ENCODE results near the gene TMEM151A. TPM values are rescaled to one million over a fixed set of nuclear protein-coding genes. Genes with fewer than 3 reads are reported as not detected.

The TMEM151A gene
- total and polyA plus RNA-seq, 2 experiments from 2014 or later: 1.0 to 4.4 TPM

DNA sequence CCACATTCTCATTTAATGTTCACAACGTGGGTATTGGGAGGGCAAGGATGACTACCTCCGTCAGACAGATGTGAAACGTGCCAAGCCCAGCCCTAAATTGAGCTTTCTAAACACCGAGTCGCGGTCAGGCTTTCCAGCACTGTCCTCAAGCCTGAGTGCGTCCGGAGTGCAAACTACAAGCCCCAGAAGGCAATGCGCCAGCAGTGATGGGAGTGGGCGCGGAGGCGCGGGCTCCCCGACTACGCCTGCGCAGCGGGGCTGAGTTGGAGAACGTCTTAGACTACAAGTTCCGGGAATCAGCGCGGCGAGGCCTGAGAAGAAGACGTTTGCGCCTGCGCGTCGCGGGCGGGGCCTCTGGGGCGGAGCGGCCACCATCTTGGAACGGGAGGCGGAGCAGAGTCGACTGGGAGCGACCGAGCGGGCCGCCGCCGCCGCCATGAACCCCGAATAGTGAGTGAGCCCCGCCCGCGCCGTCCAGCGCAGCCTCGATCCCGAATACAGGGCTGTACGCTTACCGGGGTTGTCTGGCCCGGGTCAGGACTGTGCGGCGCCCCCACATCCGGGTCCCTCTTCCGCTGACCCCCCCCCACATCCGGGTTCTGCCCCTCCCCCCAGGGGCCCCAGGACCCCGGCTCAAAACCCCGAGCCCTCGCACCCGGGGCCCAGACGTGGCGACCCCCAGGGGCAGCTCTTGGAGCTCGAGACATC lies 23.3 kb upstream of the TMEM151A start, which contains the start of gene RAB1B:
Gene RAB1B (plus strand): TSS at position 396 of the 708 bp plus-strand sequence. CDS start 41 bp downstream, at position 437.
- Mint-ChIP-seq H3K27ac (peak within 1 kb of the TSS; percentile 94), H3K4me1 (peaks cover 16% of the 10 kb centered on the region), H3K36me3 (ENCODE audit: low read depth) (peaks cover 38% of the 10 kb centered on the region), H3K4me3 (peak within 1 kb of the TSS; percentile 93), H3K9me3 (no peaks in the 10 kb centered on the region), H3K27me3 (ENCODE audit: insufficient read depth, low read depth, poor library complexity) (peaks cover 9% of the 10 kb centered on the region)
- ATAC-seq (peak; percentile 80), DNase-seq (ENCODE audit: low spot score) (peak; percentile 100)
- no peaks in the 10 kb centered on the region for H3K9me2 ChIP-seq (ENCODE audit: insufficient read depth)
- peak within 1 kb of the TSS; percentile 95 for H3K4me3 ChIP-seq
- 0 out of 2 replicates have a peak, but pooled peaks cover 14% of the 10 kb centered on the region for H3F3A ChIP-seq (replicated peaks; ENCODE audit: low read depth)
- peak within 1 kb of the TSS; percentile 86 for H3K27ac ChIP-seq (ENCODE audit: low read depth)
- H3K27me3 ChIP-seq (ENCODE audit: insufficient read depth): no peaks in the 10 kb centered on the region
- no peaks in the 10 kb centered on the region for H3K4me1 ChIP-seq (ENCODE audit: insufficient read depth)
- peaks cover 20% of the 10 kb centered on the region for H3K79me2 ChIP-seq (replicated peaks; ENCODE audit: insufficient read depth)
- no peaks in the 10 kb centered on the region for H3K36me3 ChIP-seq (ENCODE audit: insufficient read depth)
- peak within 1 kb of the TSS; percentile 98 for H3K4me2 ChIP-seq
- H4K20me1 ChIP-seq (replicated peaks; ENCODE audit: insufficient read depth): peaks cover 7% of the 10 kb centered on the region
- TF ChIP-seq, protein P1, sequence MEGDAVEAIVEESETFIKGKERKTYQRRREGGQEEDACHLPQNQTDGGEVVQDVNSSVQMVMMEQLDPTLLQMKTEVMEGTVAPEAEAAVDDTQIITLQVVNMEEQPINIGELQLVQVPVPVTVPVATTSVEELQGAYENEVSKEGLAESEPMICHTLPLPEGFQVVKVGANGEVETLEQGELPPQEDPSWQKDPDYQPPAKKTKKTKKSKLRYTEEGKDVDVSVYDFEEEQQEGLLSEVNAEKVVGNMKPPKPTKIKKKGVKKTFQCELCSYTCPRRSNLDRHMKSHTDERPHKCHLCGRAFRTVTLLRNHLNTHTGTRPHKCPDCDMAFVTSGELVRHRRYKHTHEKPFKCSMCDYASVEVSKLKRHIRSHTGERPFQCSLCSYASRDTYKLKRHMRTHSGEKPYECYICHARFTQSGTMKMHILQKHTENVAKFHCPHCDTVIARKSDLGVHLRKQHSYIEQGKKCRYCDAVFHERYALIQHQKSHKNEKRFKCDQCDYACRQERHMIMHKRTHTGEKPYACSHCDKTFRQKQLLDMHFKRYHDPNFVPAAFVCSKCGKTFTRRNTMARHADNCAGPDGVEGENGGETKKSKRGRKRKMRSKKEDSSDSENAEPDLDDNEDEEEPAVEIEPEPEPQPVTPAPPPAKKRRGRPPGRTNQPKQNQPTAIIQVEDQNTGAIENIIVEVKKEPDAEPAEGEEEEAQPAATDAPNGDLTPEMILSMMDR (conservative IDR thresholded peaks at IDR 0.05; ENCODE audit: low read depth in 2 of 2): 0 out of 4 replicates have a peak, but pooled peaks of 1 of the 2 experiments have one; percentile 7
- TF ChIP-seq ZNF114 (CRISPR knock-in tag; IDR thresholded peaks at IDR 0.05) (no peak), POLR2AphosphoS5 (IDR thresholded peaks at IDR 0.05; ENCODE audit: low read depth) (peak; percentile 66), EZH2phosphoT487 (IDR thresholded peaks at IDR 0.05; ENCODE audit: unreplicated experiment) (no peak)
- TF ChIP-seq, protein P2, sequence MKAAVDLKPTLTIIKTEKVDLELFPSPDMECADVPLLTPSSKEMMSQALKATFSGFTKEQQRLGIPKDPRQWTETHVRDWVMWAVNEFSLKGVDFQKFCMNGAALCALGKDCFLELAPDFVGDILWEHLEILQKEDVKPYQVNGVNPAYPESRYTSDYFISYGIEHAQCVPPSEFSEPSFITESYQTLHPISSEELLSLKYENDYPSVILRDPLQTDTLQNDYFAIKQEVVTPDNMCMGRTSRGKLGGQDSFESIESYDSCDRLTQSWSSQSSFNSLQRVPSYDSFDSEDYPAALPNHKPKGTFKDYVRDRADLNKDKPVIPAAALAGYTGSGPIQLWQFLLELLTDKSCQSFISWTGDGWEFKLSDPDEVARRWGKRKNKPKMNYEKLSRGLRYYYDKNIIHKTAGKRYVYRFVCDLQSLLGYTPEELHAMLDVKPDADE (IDR thresholded peaks at IDR 0.05): peak; percentile 91
- peak within 1 kb of the TSS; percentile 11; the same call in 1 of the 2 replicates for H2AFZ ChIP-seq

DNA sequence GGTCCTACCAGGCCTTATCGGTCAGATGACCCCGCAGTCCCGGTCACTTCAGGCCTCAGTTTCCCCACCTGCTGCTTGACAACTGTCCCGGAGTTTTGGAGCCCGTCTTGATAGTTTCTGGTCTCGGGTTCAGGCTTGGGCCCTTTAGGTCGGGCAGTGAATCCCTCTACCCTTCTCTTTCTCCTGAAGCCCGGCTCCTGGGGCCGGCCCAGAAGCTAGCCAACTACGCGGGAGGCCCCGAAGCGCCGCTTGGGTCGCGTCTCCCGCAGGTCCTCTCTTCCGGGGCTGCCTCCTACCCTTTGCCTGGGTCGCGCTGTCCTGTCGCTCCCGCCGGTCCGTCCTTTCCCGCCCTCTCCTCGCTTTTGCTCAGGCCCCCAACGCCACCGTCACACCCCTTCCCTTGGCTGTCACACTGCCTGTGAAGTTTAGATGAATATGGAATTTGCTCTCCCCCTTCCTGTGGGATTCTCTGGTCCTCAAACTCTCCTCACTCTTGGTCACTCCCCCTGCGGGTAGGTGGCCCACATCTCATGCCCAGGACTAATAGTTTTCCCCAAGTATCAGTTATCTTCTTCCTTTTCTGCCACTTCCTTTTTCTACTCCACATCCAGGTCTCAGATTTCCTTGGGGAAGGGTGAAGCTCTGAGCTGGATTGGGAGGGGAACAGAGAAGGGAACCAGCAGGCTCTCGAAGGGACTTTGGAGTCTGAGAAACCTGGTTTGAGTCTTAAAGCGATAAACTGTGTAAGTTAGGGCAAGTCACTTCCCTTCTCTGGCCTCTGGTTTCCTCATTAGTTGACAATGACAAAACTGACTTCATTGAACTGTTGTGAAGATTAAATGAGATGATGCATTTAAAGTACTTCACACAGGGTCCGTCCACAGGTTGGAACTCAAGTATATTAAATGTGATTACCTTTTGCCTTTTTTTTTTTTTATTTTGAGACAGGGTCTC lies 22.5 kb upstream of the TMEM151A start:
- H2AFZ ChIP-seq: no peak overlapping the region
- no peaks in the 10 kb centered on the region for H3K9me2 ChIP-seq (ENCODE audit: insufficient read depth)
- H3K79me2 ChIP-seq (replicated peaks; ENCODE audit: insufficient read depth): peaks cover 20% of the 10 kb centered on the region
- Mint-ChIP-seq H3K9me3 (no peaks in the 10 kb centered on the region), H3K27me3 (ENCODE audit: insufficient read depth, low read depth, poor library complexity) (peaks cover 8% of the 10 kb centered on the region), H3K27ac (peak overlapping the region; percentile 69), H3K36me3 (ENCODE audit: low read depth) (peaks cover 41% of the 10 kb centered on the region), H3K4me1 (peaks cover 16% of the 10 kb centered on the region), H3K4me3 (peak overlapping the region; percentile 93)
- DNase-seq (ENCODE audit: low spot score) (peak; percentile 72), ATAC-seq (peak; percentile 2)
- no peaks in the 10 kb centered on the region for H3K36me3 ChIP-seq (ENCODE audit: insufficient read depth)
- H3K4me1 ChIP-seq (ENCODE audit: insufficient read depth): no peaks in the 10 kb centered on the region
- peak overlapping the region; percentile 95 for H3K4me3 ChIP-seq
- H3K27me3 ChIP-seq (ENCODE audit: insufficient read depth): no peaks in the 10 kb centered on the region
- TF ChIP-seq NANOG (IDR thresholded peaks at IDR 0.05; ENCODE audit: borderline replicate concordance): no peak
- TF ChIP-seq, protein P1 (conservative IDR thresholded peaks at IDR 0.05; ENCODE audit: low read depth in 2 of 2): peak; percentile 23 to 42
- H3K4me2 ChIP-seq: peak overlapping the region; percentile 98
- H3F3A ChIP-seq (replicated peaks; ENCODE audit: low read depth): 0 out of 2 replicates have a peak, but pooled peaks cover 14% of the 10 kb centered on the region
- peaks cover 7% of the 10 kb centered on the region for H4K20me1 ChIP-seq (replicated peaks; ENCODE audit: insufficient read depth)
- peak overlapping the region; percentile 86 for H3K27ac ChIP-seq (ENCODE audit: low read depth)
